ENCODE results near the gene LRRC41.
"Not testable (repeated sequence)": the region's sequence is repeated elsewhere in the genome, so short reads cannot be mapped to it uniquely, and the experiment has no call there.

Gene LRRC41

DNA sequence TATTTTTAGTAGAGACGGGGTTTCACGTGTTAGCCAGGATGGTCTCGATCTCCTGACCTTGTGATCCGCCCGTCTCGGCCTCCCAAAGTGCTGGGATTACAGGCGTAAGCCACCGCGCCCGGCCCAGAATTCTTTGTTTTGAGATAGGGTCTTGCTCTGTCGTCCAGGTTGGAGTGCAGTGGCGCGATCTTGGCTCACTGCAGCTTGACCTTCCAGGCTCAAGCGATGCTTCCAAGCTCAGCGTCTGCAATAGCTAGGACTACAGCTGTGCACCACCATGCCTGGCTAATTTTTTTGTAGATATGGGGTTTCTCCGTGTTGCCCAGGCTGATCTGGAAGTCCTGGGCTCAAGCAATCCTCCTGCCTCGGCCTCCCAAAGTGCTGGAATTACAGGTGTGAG, 57.3 kb downstream of the LRRC41 start:
- in situ Hi-C loops (cut with MboI; ENCODE audit: low sequenced_read_pairs) = not testable (repeated sequence)

DNA sequence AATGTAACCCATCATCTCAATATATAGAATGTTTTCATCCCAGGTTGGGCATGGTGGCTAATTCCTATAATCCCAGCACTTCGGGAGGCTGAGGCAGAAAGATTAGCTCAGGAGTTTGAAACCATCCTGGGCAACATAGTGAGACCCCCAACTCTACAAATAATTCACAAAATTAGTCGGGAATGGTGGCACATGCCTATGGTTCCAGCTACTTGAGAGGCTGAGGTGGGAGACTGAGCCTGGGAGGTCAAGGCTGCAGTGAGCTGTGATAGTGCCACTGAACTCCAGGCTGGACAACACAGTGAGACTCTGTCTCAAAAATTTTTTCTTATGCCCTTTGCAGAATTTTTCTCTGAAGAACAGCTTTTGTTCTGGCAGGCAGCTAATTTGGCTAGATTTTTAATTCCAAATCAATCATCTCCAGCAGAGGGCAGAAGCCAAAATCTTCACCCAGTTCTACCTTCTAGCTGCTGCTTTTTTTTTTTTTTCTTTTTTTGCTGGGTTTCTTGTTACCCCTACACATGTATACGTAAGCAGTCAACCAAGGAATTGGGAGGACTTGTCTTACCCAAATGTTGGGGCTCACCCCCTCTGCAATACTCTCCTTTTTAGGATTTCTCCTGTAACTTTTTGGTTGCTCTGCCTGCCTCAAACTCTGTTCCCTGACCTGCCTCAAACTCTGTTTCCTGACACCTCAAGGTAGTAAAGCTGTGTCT, 58.6 kb downstream of the LRRC41 start:
- in situ Hi-C loops (cut with MboI; ENCODE audit: low sequenced_read_pairs) = no loop called here

DNA sequence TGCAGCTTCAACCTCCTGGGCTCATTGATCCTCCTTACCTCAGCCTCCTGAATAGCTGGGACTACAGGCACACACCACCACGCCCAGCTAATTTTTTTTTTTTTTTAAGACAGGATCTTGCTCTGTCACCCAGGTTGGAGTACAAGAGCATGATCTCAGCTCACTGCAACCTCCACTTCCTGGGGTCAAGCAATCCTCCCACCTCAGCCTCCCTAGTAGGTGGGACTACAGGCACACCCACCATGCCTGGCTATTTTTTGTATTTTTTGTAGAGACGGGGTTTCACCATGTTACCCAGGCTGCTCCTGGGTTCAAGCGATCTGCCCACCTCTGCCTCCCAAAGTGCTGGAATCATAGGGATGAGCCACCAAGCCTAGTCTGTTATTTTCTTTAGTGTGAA, 59.6 kb downstream of the LRRC41 start:
- in situ Hi-C loops (cut with MboI; ENCODE audit: low sequenced_read_pairs) = not testable (repeated sequence)

DNA sequence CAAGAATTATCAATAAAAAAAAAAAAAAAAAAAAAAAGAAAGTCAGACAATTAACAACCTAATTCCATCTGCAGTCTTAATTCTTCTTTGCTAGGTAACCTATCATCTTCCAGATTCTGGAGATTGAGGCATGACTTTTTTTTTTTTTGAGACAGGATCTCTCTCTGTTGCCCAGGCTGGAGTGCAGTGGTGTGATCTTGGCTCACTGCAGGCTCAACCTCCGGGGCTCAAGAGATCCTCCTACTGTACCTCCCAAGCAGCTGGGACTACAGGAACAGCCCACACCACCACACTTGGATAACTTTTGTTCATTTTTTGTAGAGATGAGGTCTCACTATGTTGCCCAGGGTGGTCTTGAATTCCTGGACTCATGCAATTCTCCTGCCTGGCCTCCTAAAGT, 60.5 kb downstream of the LRRC41 start:
- in situ Hi-C loops (cut with MboI; ENCODE audit: low sequenced_read_pairs) = no loop called here

DNA sequence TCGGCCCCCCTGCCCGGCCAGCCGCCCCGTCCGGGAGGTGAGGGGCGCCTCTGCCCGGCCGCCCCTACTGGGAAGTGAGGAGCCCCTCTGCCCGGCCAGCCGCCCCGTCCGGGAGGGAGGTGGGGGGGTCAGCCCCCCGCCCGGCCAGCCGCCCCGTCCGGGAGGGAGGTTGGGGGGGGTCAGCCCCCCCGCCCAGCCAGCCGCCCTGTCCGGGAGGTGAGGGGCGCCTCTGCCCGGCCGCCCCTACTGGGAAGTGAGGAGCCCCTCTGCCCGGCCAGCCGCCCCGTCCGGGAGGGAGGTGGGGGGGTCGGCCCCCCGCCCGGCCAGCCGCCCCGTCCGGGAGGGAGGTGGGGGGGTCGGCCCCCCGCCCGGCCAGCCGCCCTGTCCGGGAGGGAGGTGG, 61.7 kb downstream of the LRRC41 start:
- in situ Hi-C loops (cut with MboI; ENCODE audit: low sequenced_read_pairs) = not testable (repeated sequence)

DNA sequence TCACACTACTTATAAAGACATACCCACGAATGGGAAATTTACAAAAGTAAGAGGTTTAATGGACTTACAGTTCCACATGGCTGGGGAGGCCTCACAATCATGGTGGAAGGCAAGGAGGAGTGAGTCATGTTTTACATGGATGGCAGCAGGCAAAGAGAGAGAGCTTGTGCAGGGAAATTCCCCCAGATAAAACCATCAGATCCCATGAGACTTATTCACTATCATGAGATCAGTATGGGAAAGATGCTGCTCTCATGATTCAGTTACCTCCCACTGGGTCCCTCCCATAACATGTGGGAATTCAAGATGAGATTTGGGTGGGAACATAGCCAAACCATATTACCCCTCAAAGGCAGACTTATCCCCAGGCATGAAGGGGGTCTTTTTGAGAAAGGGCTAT, 64.6 kb downstream of the LRRC41 start:
- in situ Hi-C loops (cut with MboI; ENCODE audit: low sequenced_read_pairs) = not testable (repeated sequence)

DNA sequence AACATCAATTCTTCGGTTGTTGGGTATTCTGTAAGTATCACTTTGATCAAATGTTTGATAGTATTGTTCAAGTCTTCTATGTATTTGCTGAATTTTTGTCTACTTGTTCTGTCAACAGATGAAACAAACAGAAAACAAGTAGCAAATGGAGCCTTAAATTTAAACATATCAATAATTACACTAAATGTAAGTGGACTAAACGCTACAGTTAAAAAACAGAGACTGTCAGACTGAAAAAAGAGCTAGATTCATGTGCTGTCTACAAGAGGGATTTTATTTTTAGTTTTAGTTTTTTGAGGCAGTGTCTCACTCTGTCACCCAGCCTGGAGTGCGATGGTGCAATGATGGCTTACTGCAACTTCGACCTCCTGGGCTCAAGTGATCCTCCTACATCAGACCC, 66.5 kb downstream of the LRRC41 start:
- in situ Hi-C loops (cut with MboI; ENCODE audit: low sequenced_read_pairs) = no loop called here

DNA sequence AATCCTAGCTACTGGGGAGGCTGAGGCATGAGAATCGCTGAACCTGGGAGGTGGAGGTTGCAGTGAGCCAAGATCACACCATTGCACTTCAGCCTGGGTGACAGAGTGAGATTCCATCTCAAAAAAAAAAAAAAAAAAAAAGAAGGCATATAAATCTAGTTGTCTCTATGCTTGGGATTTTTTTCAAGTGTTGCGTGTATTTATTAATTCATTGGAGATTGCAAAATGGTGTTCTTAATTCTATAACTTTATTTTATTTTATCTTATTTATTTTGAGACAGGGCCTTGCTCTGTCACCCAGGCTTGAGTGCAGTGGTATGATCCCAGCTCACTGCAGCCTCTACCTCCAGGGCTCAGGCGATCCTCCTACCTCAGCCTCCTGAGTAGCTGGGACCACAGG, 72.2 kb downstream of the LRRC41 start:
- in situ Hi-C loops (cut with MboI; ENCODE audit: low sequenced_read_pairs) = not testable (repeated sequence)
